ENCODE measurements around the gene CADM4. TPM values are rescaled to one million over a fixed set of nuclear protein-coding genes. Genes with fewer than 3 reads are reported as not detected.
A peak's percentile ranks its signal among the peaks of the same experiment; 100 is the strongest.

The CADM4 gene
- total RNA-seq, 1 donor from 2014 or later, result 8.7 TPM

- TF ChIP-seq, protein P1, sequence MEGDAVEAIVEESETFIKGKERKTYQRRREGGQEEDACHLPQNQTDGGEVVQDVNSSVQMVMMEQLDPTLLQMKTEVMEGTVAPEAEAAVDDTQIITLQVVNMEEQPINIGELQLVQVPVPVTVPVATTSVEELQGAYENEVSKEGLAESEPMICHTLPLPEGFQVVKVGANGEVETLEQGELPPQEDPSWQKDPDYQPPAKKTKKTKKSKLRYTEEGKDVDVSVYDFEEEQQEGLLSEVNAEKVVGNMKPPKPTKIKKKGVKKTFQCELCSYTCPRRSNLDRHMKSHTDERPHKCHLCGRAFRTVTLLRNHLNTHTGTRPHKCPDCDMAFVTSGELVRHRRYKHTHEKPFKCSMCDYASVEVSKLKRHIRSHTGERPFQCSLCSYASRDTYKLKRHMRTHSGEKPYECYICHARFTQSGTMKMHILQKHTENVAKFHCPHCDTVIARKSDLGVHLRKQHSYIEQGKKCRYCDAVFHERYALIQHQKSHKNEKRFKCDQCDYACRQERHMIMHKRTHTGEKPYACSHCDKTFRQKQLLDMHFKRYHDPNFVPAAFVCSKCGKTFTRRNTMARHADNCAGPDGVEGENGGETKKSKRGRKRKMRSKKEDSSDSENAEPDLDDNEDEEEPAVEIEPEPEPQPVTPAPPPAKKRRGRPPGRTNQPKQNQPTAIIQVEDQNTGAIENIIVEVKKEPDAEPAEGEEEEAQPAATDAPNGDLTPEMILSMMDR (IDR thresholded peaks at IDR 0.05), result no peak
- Histone ChIP-seq H3K4me3 (peak within 1 kb of the TSS; percentile 75), H3K9me3 (no peaks in the 10 kb centered on the region), H3K27me3 (no peaks in the 10 kb centered on the region), H3K36me3 (peaks cover 53% of the 10 kb centered on the region), H3K4me1 (peaks cover 28% of the 10 kb centered on the region), H3K27ac (peak within 1 kb of the TSS; percentile 99)
- intact Hi-C loops (cut with DNase I), result no loop called here
- DNase-seq (peak; percentile 100), ATAC-seq (peak; percentile 90)
These were observed 43.4 kb downstream of the CADM4 start, which contains the start of the genes IRGQ and ZNF576 for GRCh38 chr19:43595999-43596841. Gene IRGQ (minus strand): TSS chr19:43596134. CDS start chr19:43595338, 796 bp downstream. Gene ZNF576 (plus strand): TSS chr19:43596595. CDS start chr19:43597109, 514 bp downstream.

DNA sequence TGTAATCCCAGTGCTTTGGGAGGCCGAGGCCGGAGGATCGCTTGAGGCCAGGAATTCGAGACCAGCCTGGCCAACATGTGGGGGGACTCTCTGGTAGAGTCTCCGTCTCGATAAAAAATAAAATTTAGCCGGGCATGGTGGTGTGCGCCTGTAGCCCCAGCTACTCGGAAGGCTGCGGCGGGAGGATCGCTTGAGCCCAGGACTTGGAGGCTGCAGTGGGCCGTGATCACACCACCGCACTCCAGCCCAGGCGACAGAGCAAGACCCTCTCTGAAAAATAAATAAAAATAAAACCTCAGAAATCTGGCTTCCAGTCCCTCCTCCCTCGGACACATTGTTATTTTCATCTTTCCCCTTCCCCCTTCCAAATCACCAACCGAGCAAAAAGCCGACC, 44.0 kb downstream of the CADM4 start:
- peaks cover 28% of the 10 kb centered on the region for H3K4me1 ChIP-seq
- H3K27me3 ChIP-seq, result no peaks in the 10 kb centered on the region
- peak overlapping the region; percentile 75 for H3K4me3 ChIP-seq
- peak overlapping the region; percentile 99 for H3K27ac ChIP-seq
- intact Hi-C loops (cut with DNase I), result no loop called here
- H3K9me3 ChIP-seq, result no peaks in the 10 kb centered on the region
- TF ChIP-seq, protein P1 (IDR thresholded peaks at IDR 0.05), result no peak
- peaks cover 53% of the 10 kb centered on the region for H3K36me3 ChIP-seq
- DNase-seq (no peak), ATAC-seq (no peak)

- TF ChIP-seq, protein P1 (IDR thresholded peaks at IDR 0.05), result peak; percentile 65
- intact Hi-C loops (cut with DNase I), result no loop called here
- peak; percentile 43 for ATAC-seq
- Histone ChIP-seq H3K9me3 (no peaks in the 10 kb centered on the region), H3K36me3 (peaks cover 46% of the 10 kb centered on the region), H3K27ac (peak overlapping the region; percentile 99), H3K4me3 (peak overlapping the region; percentile 75), H3K4me1 (peaks cover 28% of the 10 kb centered on the region), H3K27me3 (no peaks in the 10 kb centered on the region)
- peak; percentile 81 for DNase-seq
These were observed 44.7 kb downstream of the CADM4 start for GRCh38 chr19:43594710-43595604.

DNA sequence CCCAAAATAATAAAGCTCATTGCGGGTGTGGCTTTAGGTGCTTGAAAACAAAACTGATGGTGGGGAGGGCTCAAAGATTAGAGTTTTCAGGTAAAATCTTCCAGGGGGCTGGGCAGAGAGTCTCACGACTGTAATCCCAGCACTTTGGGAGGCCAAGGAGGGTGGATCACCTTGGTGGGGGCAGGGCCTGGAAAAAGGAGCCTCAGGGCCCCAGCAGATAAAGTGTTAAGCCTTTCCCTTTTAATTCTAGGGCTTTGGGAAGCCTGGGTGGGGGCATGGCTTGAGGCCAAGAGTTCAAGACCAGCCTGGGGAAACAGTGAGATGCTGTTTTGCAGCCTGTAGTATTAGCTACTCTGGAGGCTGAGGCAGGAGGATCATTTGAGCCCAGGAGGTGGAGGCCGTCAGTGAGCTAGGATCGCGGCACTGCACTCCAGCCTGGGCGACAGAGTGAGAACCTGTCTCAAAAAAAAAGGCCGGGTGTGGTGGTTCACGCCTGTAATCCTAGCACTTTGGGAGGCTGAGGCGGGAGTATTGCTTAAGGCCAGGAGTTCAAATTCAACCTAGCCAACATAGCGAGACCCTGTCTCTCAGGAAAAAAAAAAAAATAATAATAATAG, 45.5 kb downstream of the CADM4 start:
- DNase-seq (no peak), ATAC-seq (no peak)
- Histone ChIP-seq H3K4me1 (peaks cover 28% of the 10 kb centered on the region), H3K27ac (no peak overlapping the region), H3K4me3 (peak overlapping the region; percentile 75), H3K27me3 (no peaks in the 10 kb centered on the region), H3K36me3 (peaks cover 39% of the 10 kb centered on the region), H3K9me3 (no peaks in the 10 kb centered on the region)
- intact Hi-C loops (cut with DNase I), result no loop called here
- TF ChIP-seq, protein P1 (IDR thresholded peaks at IDR 0.05), result no peak

- H3K4me1 ChIP-seq, result peaks cover 28% of the 10 kb centered on the region
- no peak for ATAC-seq
- H3K4me3 ChIP-seq, result no peak overlapping the region
- H3K9me3 ChIP-seq, result no peaks in the 10 kb centered on the region
- DNase-seq, result no peak
- H3K36me3 ChIP-seq, result peaks cover 35% of the 10 kb centered on the region
- TF ChIP-seq, protein P1 (IDR thresholded peaks at IDR 0.05), result no peak
- no peak overlapping the region for H3K27ac ChIP-seq
- intact Hi-C loops (cut with DNase I), result no loop called here
- H3K27me3 ChIP-seq, result no peaks in the 10 kb centered on the region
These were observed 46.8 kb downstream of the CADM4 start for GRCh38 chr19:43592800-43593350.

All from upper lobe of right lung (tissue), 1 donor.